Mammary epithelial cell (primary cell): Measurements from ENCODE around the gene SLC1A4.

Experiments used
- EZH2 ChIP-seq: IDR thresholded peaks from 2 replicates; pipeline ENCODE4 v1.6.1; 2012; ENCODE audit warnings: low read length, inconsistent platforms, borderline replicate concordance
- TF ChIP-seq, protein P1 (sequence below), 2 donors: IDR thresholded peaks in 1 of 2; conservative IDR thresholded peaks in 1 of 2; 2 replicates each; pipeline ENCODE4 v1.5.1; 2011 to 2012; ENCODE audit warnings: inconsistent platforms in 2 of 2, low read length in 2 of 2, mild to moderate bottlenecking in 2 of 2, control low read depth in 1 of 2, low read depth in 1 of 2; ENCODE audit not compliant: insufficient read depth in 1 of 2; ENCODE audit errors: extremely low read depth in 1 of 2

DNA sequence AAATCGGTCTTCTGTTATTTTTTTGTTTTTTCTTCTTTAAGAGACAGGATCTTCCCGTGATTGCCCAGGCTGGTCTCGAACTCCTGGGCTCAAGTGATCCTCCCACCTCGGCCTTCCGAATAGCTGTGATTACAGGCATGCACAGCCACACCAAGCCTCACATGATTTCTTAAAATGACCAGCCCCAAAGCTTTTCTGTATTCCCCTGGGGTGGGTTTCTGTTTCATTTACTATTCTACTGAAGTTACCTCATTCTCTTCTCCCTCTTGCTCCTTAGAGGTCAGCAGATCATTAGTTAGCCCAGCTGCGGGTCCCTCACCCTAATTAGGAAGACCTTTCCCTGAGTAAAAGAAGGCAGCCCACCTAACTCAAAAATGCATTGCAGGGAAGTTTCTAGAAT lies 27.6 kb downstream of the SLC1A4 start:
- TF ChIP-seq, protein P1, sequence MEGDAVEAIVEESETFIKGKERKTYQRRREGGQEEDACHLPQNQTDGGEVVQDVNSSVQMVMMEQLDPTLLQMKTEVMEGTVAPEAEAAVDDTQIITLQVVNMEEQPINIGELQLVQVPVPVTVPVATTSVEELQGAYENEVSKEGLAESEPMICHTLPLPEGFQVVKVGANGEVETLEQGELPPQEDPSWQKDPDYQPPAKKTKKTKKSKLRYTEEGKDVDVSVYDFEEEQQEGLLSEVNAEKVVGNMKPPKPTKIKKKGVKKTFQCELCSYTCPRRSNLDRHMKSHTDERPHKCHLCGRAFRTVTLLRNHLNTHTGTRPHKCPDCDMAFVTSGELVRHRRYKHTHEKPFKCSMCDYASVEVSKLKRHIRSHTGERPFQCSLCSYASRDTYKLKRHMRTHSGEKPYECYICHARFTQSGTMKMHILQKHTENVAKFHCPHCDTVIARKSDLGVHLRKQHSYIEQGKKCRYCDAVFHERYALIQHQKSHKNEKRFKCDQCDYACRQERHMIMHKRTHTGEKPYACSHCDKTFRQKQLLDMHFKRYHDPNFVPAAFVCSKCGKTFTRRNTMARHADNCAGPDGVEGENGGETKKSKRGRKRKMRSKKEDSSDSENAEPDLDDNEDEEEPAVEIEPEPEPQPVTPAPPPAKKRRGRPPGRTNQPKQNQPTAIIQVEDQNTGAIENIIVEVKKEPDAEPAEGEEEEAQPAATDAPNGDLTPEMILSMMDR (conservative IDR thresholded peaks at IDR 0.05 in 1 of 2, IDR thresholded peaks at IDR 0.05 in 1 of 2; ENCODE audit: extremely low read depth in 1 of 2, insufficient read depth in 1 of 2, low read depth in 1 of 2, low read length in 2 of 2) = no peak
- TF ChIP-seq EZH2 = no peak
